IMR-90 (cell line): ENCODE results near the gene KCNS1.

ENCODE experiments used
- CTCF ChIP-seq: conservative IDR thresholded peaks from 2 replicates; pipeline ENCODE4 v1.5.1; 2012; ENCODE audit warnings: mild to moderate bottlenecking, low read depth, low read length, improper control_type of control experiment
- POLR2A ChIP-seq: IDR thresholded peaks from 2 replicates; pipeline ENCODE4 v1.6.1; 2012; ENCODE audit warnings: mild to moderate bottlenecking, low read depth, low read length

GRCh38 chr20:45111799-45112471 lies 11.0 kb upstream of the KCNS1 start:
- TF ChIP-seq POLR2A (no peak), CTCF (peak; percentile 40)
